B cell (primary cell): Measurements from ENCODE around the gene NUB1.

Experiments used
- CTCF ChIP-seq: fragments of 200-600 bp; IDR thresholded peaks from one replicate; pipeline ENCODE4 v1.8.0; 2022; ENCODE audit warnings: antibody characterized with exemption, mild to moderate bottlenecking
- EZH2 ChIP-seq: IDR thresholded peaks from 2 replicates; pipeline ENCODE4 v1.6.1; 2012; ENCODE audit warnings: borderline replicate concordance, low read depth, mild to moderate bottlenecking, moderate library complexity, low read length; ENCODE audit not compliant: insufficient read depth, poor library complexity, severe bottlenecking

GRCh38 chr7:151389096-151389767, 47.6 kb downstream of the NUB1 start:
- TF ChIP-seq CTCF: no peak
- no peak for TF ChIP-seq EZH2
